IMR-90 (cell line): ENCODE measurements around the gene CDH3. TPM values are rescaled to one million over a fixed set of nuclear protein-coding genes. Genes with fewer than 3 reads are reported as not detected.

Experiments
- ATAC-seq: fragments of 200-7000 bp; cut with Tn5 transposase; 2 replicates; pipeline ENCODE4 v1.9.1; 2020; ENCODE audit warnings: low read depth, mild to moderate bottlenecking, moderate library complexity
- BruUV-seq: library from RNA; stranded (reverse); fragments of 400-500 nt; replicated peaks from 2 replicates; lab custom pipeline; 2021; lab: Mats Ljungman, UMichigan
- CTCF ChIA-PET: fragments of 300-600 bp; formaldehyde crosslinking; extraction: SDS; loops from one replicate; lab custom pipeline; 2021; ENCODE audit warnings: antibody characterized with exemption; lab: Yijun Ruan, JAX
- POLR2A ChIA-PET: fragments of 300-600 bp; sonication (Branson Sonifier 250); formaldehyde crosslinking; loops from one replicate; lab custom pipeline; 2022; ENCODE audit warnings: antibody characterized with exemption; ENCODE audit not compliant: unreplicated experiment; lab: Charles Lee
- DNase-seq: peaks from one replicate; pipeline ENCODE4 v3.0.0; 2013
- H2AFZ ChIP-seq: replicated peaks from 2 replicates; pipeline ENCODE3; 2013; ENCODE audit warnings: low read length, mild to moderate bottlenecking; ENCODE audit not compliant: poor library complexity
- H2AK5ac ChIP-seq: 2 replicates; pipeline ENCODE4 v1.6.1; 2013; ENCODE audit warnings: low read depth, low read length, inconsistent platforms
- H2AK9ac ChIP-seq: replicated peaks from 2 replicates; pipeline ENCODE3; 2013; ENCODE audit warnings: mild to moderate bottlenecking, low read depth, low read length, moderate library complexity; ENCODE audit not compliant: poor library complexity
- H2BK120ac ChIP-seq: 2 replicates; pipeline ENCODE4 v1.6.1; 2013; ENCODE audit warnings: low read depth, low read length, inconsistent platforms
- H2BK15ac ChIP-seq: 3 replicates; pipeline ENCODE4 v1.6.1; 2013; ENCODE audit warnings: low read depth, low read length, inconsistent platforms
- H2BK20ac ChIP-seq: 2 replicates; pipeline ENCODE4 v1.6.1; 2013; ENCODE audit warnings: low read depth, mild to moderate bottlenecking, inconsistent platforms, low read length, moderate library complexity
- H2BK5ac ChIP-seq: 2 replicates; pipeline ENCODE4 v1.6.1; 2013; ENCODE audit warnings: mild to moderate bottlenecking, low read depth, low read length, inconsistent platforms; ENCODE audit not compliant: poor library complexity, severe bottlenecking
- H3K14ac ChIP-seq: replicated peaks from 2 replicates; pipeline ENCODE4 v1.6.1; 2013; ENCODE audit warnings: low read depth, low read length, inconsistent platforms
- H3K18ac ChIP-seq: 2 replicates; pipeline ENCODE4 v1.6.1; 2013; ENCODE audit warnings: low read depth, low read length, control low read depth
- H3K23ac ChIP-seq: 2 replicates; pipeline ENCODE4 v1.6.1; 2013; ENCODE audit warnings: low read depth, low read length, inconsistent platforms
- H3K27ac ChIP-seq: 2 replicates; pipeline ENCODE4 v1.5.1; 2013; ENCODE audit warnings: mild to moderate bottlenecking, control low read depth, low read length; ENCODE audit not compliant: insufficient read depth
- H3K27me3 ChIP-seq: 2 replicates; pipeline ENCODE4 v1.6.1; 2013; ENCODE audit warnings: low read length; ENCODE audit not compliant: control insufficient read depth, insufficient read depth
- H3K36me3 ChIP-seq: 2 replicates; pipeline ENCODE4 v1.6.1; 2013; ENCODE audit warnings: low read length, mixed read lengths; ENCODE audit not compliant: control insufficient read depth, insufficient read depth
- H3K4ac ChIP-seq: 2 replicates; pipeline ENCODE4 v1.6.1; 2013; ENCODE audit warnings: low read depth, low read length, inconsistent platforms
- H3K4me1 ChIP-seq: 2 replicates; pipeline ENCODE4 v1.6.1; 2013; ENCODE audit warnings: low read length, mixed read lengths; ENCODE audit not compliant: control insufficient read depth, insufficient read depth
- H3K4me2 ChIP-seq: 2 replicates; pipeline ENCODE4 v1.6.1; 2013; ENCODE audit warnings: low read depth, mild to moderate bottlenecking, control low read depth, low read length, moderate library complexity
- H3K4me3 ChIP-seq: 2 replicates; pipeline ENCODE4 v1.5.1; 2013; ENCODE audit warnings: low read depth, mild to moderate bottlenecking, control low read depth, low read length, moderate library complexity; ENCODE audit not compliant: insufficient read depth
- H3K56ac ChIP-seq: 2 replicates; pipeline ENCODE4 v1.6.1; 2013; ENCODE audit warnings: low read length, inconsistent platforms; ENCODE audit not compliant: insufficient read depth; ENCODE audit errors: extremely low read depth
- H3K79me1 ChIP-seq, 2 experiments: 2 replicates each; pipeline ENCODE4 v1.6.1; 2013; ENCODE audit warnings: low read length in 2 of 2, inconsistent platforms in 1 of 2, low read depth in 1 of 2
- H3K9ac ChIP-seq: 2 replicates; pipeline ENCODE4 v1.6.1; 2013; ENCODE audit warnings: low read depth, low read length, control low read depth
- H3K9me1 ChIP-seq: 2 replicates; pipeline ENCODE4 v1.6.1; 2013; ENCODE audit warnings: low read length, inconsistent platforms; ENCODE audit not compliant: insufficient read depth
- H3K9me3 ChIP-seq: 2 replicates; pipeline ENCODE4 v1.6.1; 2013; ENCODE audit warnings: low read length; ENCODE audit not compliant: control insufficient read depth, insufficient read depth
- H4K20me1 ChIP-seq: 2 replicates; pipeline ENCODE4 v1.6.1; 2013; ENCODE audit warnings: low read length, inconsistent platforms; ENCODE audit not compliant: insufficient read depth
- H4K5ac ChIP-seq: 2 replicates; pipeline ENCODE4 v1.6.1; 2013; ENCODE audit warnings: mild to moderate bottlenecking, low read depth, low read length, control low read depth
- H4K8ac ChIP-seq, 2 experiments: 2 replicates each; pipeline ENCODE4 v1.6.1; 2013; ENCODE audit warnings: low read depth in 2 of 2, low read length in 2 of 2, control low read depth in 1 of 2, inconsistent platforms in 1 of 2
- H4K91ac ChIP-seq: 2 replicates; pipeline ENCODE4 v1.6.1; 2013; ENCODE audit warnings: low read depth, low read length, inconsistent platforms; ENCODE audit not compliant: insufficient read depth
- BHLHE40 ChIP-seq: fragments of 150-350 bp; IDR thresholded peaks from 2 replicates; pipeline ENCODE4 v1.6.1; 2016; ENCODE audit warnings: mild to moderate bottlenecking, low read depth, low read length
- CTCF ChIP-seq: conservative IDR thresholded peaks from 2 replicates; pipeline ENCODE4 v1.5.1; 2012; ENCODE audit warnings: mild to moderate bottlenecking, low read depth, low read length, improper control_type of control experiment
- ELK1 ChIP-seq: fragments of 150-350 bp; IDR thresholded peaks from 2 replicates; pipeline ENCODE4 v1.6.1; 2016; ENCODE audit warnings: low read depth, mild to moderate bottlenecking, low read length, moderate library complexity, borderline replicate concordance
- FOS ChIP-seq: fragments of 150-350 bp; IDR thresholded peaks from 2 replicates; pipeline ENCODE4 v1.6.1; 2016; ENCODE audit warnings: low read depth, low read length
- MAFK ChIP-seq: IDR thresholded peaks from 2 replicates; pipeline ENCODE4 v1.6.1; 2012; ENCODE audit warnings: low read depth, low read length, improper control_type of control experiment
- MAZ ChIP-seq: IDR thresholded peaks from 2 replicates; pipeline ENCODE4 v1.6.1; 2012; ENCODE audit warnings: low read depth, mild to moderate bottlenecking, low read length, improper control_type of control experiment, moderate library complexity, borderline replicate concordance
- MXI1 ChIP-seq: IDR thresholded peaks from 2 replicates; pipeline ENCODE4 v1.6.1; 2012; ENCODE audit warnings: low read depth, mild to moderate bottlenecking, low read length, moderate library complexity, borderline replicate concordance
- POLR2A ChIP-seq: IDR thresholded peaks from 2 replicates; pipeline ENCODE4 v1.6.1; 2012; ENCODE audit warnings: mild to moderate bottlenecking, low read depth, low read length
- RAD21 ChIP-seq: IDR thresholded peaks from 2 replicates; pipeline ENCODE4 v1.6.1; 2012; ENCODE audit warnings: low read length, improper control_type of control experiment
- RCOR1 ChIP-seq: IDR thresholded peaks from 2 replicates; pipeline ENCODE4 v1.6.1; 2012; ENCODE audit warnings: mild to moderate bottlenecking, low read length, improper control_type of control experiment; ENCODE audit not compliant: insufficient replicate concordance
- RFX5 ChIP-seq: IDR thresholded peaks from 2 replicates; pipeline ENCODE4 v1.8.0; 2012; ENCODE audit warnings: low read depth, mild to moderate bottlenecking, low read length, moderate library complexity
- SMC3 ChIP-seq: fragments of 150-350 bp; IDR thresholded peaks from 2 replicates; pipeline ENCODE4 v1.6.1; 2016; ENCODE audit warnings: low read depth, mild to moderate bottlenecking, antibody characterized with exemption, low read length, moderate library complexity
- USF2 ChIP-seq: fragments of 150-350 bp; IDR thresholded peaks from 2 replicates; pipeline ENCODE4 v1.6.1; 2017; ENCODE audit warnings: mild to moderate bottlenecking, antibody characterized with exemption, low read length, low read depth
- WGBS, 2 experiments: methylation state at CpG; one replicate each; pipeline versions ENCODE4 v1.1.5 to v1.1.7; 2013; ENCODE audit warnings: missing lambda C conversion rate in 2 of 2; ENCODE audit not compliant: insufficient read length in 1 of 2; ENCODE audit errors: extremely low coverage in 2 of 2; 5-methylcytosine and 5-hydroxymethylcytosine counted together
- dilution Hi-C: fragments of 300-500 bp; cut with HindIII; formaldehyde crosslinking; loops from one replicate; pipeline ENCODE4 v1.14.3; 2018; ENCODE audit warnings: low sequenced_read_pairs; ENCODE audit not compliant: unreplicated experiment
- in situ Hi-C: fragments of 300-500 bp; cut with MboI; formaldehyde crosslinking; loops from 3 replicates; pipeline ENCODE4 v1.14.3; 2019; ENCODE audit warnings: low sequenced_read_pairs, inconsistent platforms, mixed read lengths
- intact Hi-C: fragments of 100-400 bp; cut with micrococcal nuclease; formaldehyde crosslinking; loops from 2 replicates; pipeline ENCODE4 v1.10.0; 2022
- polyA plus RNA-seq, 3 experiments: library from polyadenylated mRNA; depleted of rRNA; stranded (reverse); fragments of >200 nt; gene quantifications; 2 replicates each; pipeline ENCODE4 v1.2.3, GENCODE V29; 2012; ENCODE audit warnings: low replicate concordance in 1 of 3
- total RNA-seq: library from RNA; depleted of rRNA; stranded (reverse); fragments of >200 nt; gene quantifications from 2 replicates; pipeline ENCODE4 v1.2.3, GENCODE V29; 2012

CDH3 gene
- total and polyA plus RNA-seq, 2 of the 4 experiments (the other 2 are of a cell fraction) = not detected

- H3K23ac ChIP-seq = no peak overlapping the region
- H2BK120ac ChIP-seq = no peak overlapping the region
- no peak overlapping the region for H2BK20ac ChIP-seq
- DNase-seq (no peak), ATAC-seq (no peak)
- peaks cover 2% of the 10 kb centered on the region; the same call in 1 of the 2 replicates for H3K4me1 ChIP-seq
- TF ChIP-seq SMC3 (no peak), MAZ (no peak), POLR2A (no peak), ELK1 (no peak), RFX5 (no peak), RAD21 (no peak), CTCF (no peak), FOS (no peak), MAFK (no peak), BHLHE40 (no peak), MXI1 (no peak), RCOR1 (no peak), USF2 (no peak)
- no peak overlapping the region for H2BK15ac ChIP-seq
- no peaks in the 10 kb centered on the region for H3K9me1 ChIP-seq
- BruUV-seq = no TSS peak
- no peak overlapping the region for H3K4ac ChIP-seq
- H4K91ac ChIP-seq = no peak overlapping the region
- H3K9ac ChIP-seq = no peak overlapping the region
- no peaks in the 10 kb centered on the region for H3K36me3 ChIP-seq
- dilution Hi-C loops = no loop called here
- ChIA-PET CTCF (no interaction called here), POLR2A (no interaction called here)
- H3K79me1 ChIP-seq = no peaks in the 10 kb centered on the region
- H3K4me2 ChIP-seq = no peak overlapping the region
- H3K9me3 ChIP-seq = no peaks in the 10 kb centered on the region
- H4K20me1 ChIP-seq = no peaks in the 10 kb centered on the region
- in situ Hi-C loops = no loop called here
- H4K5ac ChIP-seq = no peak overlapping the region
- H2AK9ac ChIP-seq = no peak overlapping the region
- WGBS, 2 experiments = no CpG with 5 or more reads among the region's 8 CpGs
- H3K27ac ChIP-seq = no peak overlapping the region
- peaks cover 16% of the 10 kb centered on the region for H3K27me3 ChIP-seq
- intact Hi-C loops = no loop called here
- no peak overlapping the region for H4K8ac ChIP-seq
- no peak overlapping the region for H2AK5ac ChIP-seq
- H3K56ac ChIP-seq = no peak overlapping the region
- H3K14ac ChIP-seq = no peak overlapping the region
- no peak overlapping the region for H3K18ac ChIP-seq
- no peak overlapping the region for H2AFZ ChIP-seq
- H2BK5ac ChIP-seq = no peak overlapping the region
- no peak overlapping the region for H3K4me3 ChIP-seq
Measured at GRCh38 chr16:68696514-68696913, 51.4 kb downstream of the CDH3 start.
